ENCODE measurements around the gene PIK3CD.
"Not testable (repeated sequence)": the region's sequence is repeated elsewhere in the genome, so short reads cannot be mapped to it uniquely, and the experiment has no call there.

Gene PIK3CD

DNA sequence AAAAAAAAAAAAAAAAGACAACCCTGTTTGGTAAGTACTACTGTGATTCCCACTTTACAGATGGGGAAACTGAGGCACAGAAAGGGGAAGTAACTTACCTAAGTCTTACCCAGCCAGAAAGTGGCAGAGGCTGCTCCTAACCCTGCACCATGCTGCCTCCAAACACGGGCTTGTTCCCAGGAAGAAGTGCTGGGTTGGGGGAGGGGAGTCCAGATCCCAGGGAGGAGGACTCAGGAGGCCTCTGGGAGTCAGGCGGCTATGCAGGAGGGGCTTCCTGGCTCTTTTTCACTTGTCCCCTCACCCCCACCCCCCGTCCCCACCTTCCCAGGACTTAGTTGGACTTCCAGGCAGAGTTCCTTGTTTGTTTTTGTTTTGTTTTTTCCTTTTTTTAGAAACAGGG lies 23.9 kb downstream of the PIK3CD start:
- peaks cover 5% of the 10 kb centered on the region; the same call in 1 of the 2 replicates for H3K36me3 ChIP-seq (ENCODE audit: insufficient read depth, low read length)

DNA sequence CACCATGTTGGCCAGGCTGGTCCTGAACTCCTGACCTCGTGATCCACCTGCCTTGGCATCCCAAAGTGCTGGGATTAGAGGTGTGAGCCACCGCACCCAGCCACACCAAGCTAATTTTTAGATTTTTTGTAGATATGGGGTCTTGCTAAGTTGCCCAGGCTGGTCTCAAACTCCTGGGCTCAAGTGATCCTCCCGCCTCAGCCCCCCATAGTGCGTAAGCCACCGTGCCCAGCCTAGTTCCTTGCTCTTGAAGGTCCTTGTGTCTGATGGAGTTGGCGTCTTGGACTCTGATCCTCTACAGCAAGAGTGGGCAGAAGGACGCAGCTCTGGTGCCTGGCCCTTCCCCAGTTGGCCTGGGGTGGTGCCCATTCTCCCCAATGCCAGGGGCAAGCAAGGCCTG lies 24.6 kb downstream of the PIK3CD start:
- not testable (repeated sequence) for H3K36me3 ChIP-seq (ENCODE audit: insufficient read depth, low read length); H3K9me2 ChIP-seq (ENCODE audit: low read depth, low read length); H4K20me1 ChIP-seq (ENCODE audit: insufficient read depth, low read length); H3K27ac ChIP-seq (ENCODE audit: low read depth, low read length, poor library complexity, severe bottlenecking); H3K4me3 ChIP-seq (ENCODE audit: low read depth, low read length, poor library complexity, severe bottlenecking); H3K4me2 ChIP-seq (ENCODE audit: low read length); H3K27me3 ChIP-seq (ENCODE audit: insufficient read depth, low read length); H3K9me3 ChIP-seq (ENCODE audit: low read length); H2AFZ ChIP-seq (ENCODE audit: low read length); H3K9ac ChIP-seq (ENCODE audit: low read length); H3K79me2 ChIP-seq (ENCODE audit: insufficient read depth, low read length); H3F3A ChIP-seq (ENCODE audit: insufficient read depth, low read length)
- H3K4me1 ChIP-seq (ENCODE audit: insufficient read depth, low read length, severe bottlenecking), result peaks cover 17% of the 10 kb centered on the region

More for the DNA sequence above, 23.9 kb downstream of the PIK3CD start:
- Histone ChIP-seq H3K27me3 (ENCODE audit: insufficient read depth, low read length) (no peaks in the 10 kb centered on the region), H3K4me1 (ENCODE audit: insufficient read depth, low read length, severe bottlenecking) (peaks cover 10% of the 10 kb centered on the region), H3K9me2 (ENCODE audit: low read depth, low read length) (no peaks in the 10 kb centered on the region), H3K9me3 (ENCODE audit: low read length) (no peaks in the 10 kb centered on the region), H3K4me3 (ENCODE audit: low read depth, low read length, poor library complexity, severe bottlenecking) (no peak overlapping the region), H3K4me2 (ENCODE audit: low read length) (no peak overlapping the region), H3K27ac (ENCODE audit: low read depth, low read length, poor library complexity, severe bottlenecking) (no peak overlapping the region), H4K20me1 (ENCODE audit: insufficient read depth, low read length) (no peaks in the 10 kb centered on the region), H3K79me2 (ENCODE audit: insufficient read depth, low read length) (no peaks in the 10 kb centered on the region), H2AFZ (ENCODE audit: low read length) (no peak overlapping the region), H3K9ac (ENCODE audit: low read length) (no peak overlapping the region), H3F3A (ENCODE audit: insufficient read depth, low read length) (no peaks in the 10 kb centered on the region)
- TF ChIP-seq EZH2 (IDR thresholded peaks at IDR 0.05; ENCODE audit: borderline replicate concordance, low read length) (no peak), CTCF (IDR thresholded peaks at IDR 0.05; ENCODE audit: low read length) (no peak)

- no peak overlapping the region for H3K4me2 ChIP-seq (ENCODE audit: low read length)
- no peak overlapping the region for H3K4me3 ChIP-seq (ENCODE audit: low read depth, low read length, poor library complexity, severe bottlenecking)
- H4K20me1 ChIP-seq (ENCODE audit: insufficient read depth, low read length), result no peaks in the 10 kb centered on the region
- H3K4me1 ChIP-seq (ENCODE audit: insufficient read depth, low read length, severe bottlenecking), result peaks cover 25% of the 10 kb centered on the region
- no peak overlapping the region for H3K9ac ChIP-seq (ENCODE audit: low read length)
- no peaks in the 10 kb centered on the region for H3K36me3 ChIP-seq (ENCODE audit: insufficient read depth, low read length)
- no peaks in the 10 kb centered on the region for H3K79me2 ChIP-seq (ENCODE audit: insufficient read depth, low read length)
- no peak for TF ChIP-seq CTCF (IDR thresholded peaks at IDR 0.05; ENCODE audit: low read length)
- no peak for TF ChIP-seq EZH2 (IDR thresholded peaks at IDR 0.05; ENCODE audit: borderline replicate concordance, low read length)
- H3K27me3 ChIP-seq (ENCODE audit: insufficient read depth, low read length), result no peaks in the 10 kb centered on the region
- no peaks in the 10 kb centered on the region for H3F3A ChIP-seq (ENCODE audit: insufficient read depth, low read length)
- H3K27ac ChIP-seq (ENCODE audit: low read depth, low read length, poor library complexity, severe bottlenecking), result peak overlapping the region; percentile 37
- H3K9me2 ChIP-seq (ENCODE audit: low read depth, low read length), result no peaks in the 10 kb centered on the region
- H3K9me3 ChIP-seq (ENCODE audit: low read length), result no peaks in the 10 kb centered on the region
- no peak overlapping the region for H2AFZ ChIP-seq (ENCODE audit: low read length)
These were observed 25.4 kb downstream of the PIK3CD start for GRCh38 chr1:9676815-9677393.

GRCh38 chr1:9680091-9680490 lies 28.6 kb downstream of the PIK3CD start:
- Histone ChIP-seq H3K36me3 (ENCODE audit: insufficient read depth, low read length) (peaks cover 4% of the 10 kb centered on the region; the same call in 1 of the 2 replicates), H3K9ac (ENCODE audit: low read length) (no peak overlapping the region), H2AFZ (ENCODE audit: low read length) (no peak overlapping the region), H3K9me3 (ENCODE audit: low read length) (no peaks in the 10 kb centered on the region), H3K79me2 (ENCODE audit: insufficient read depth, low read length) (no peaks in the 10 kb centered on the region), H3K27ac (ENCODE audit: low read depth, low read length, poor library complexity, severe bottlenecking) (peak overlapping the region; percentile 87), H3K4me3 (ENCODE audit: low read depth, low read length, poor library complexity, severe bottlenecking) (no peak overlapping the region), H3K9me2 (ENCODE audit: low read depth, low read length) (no peaks in the 10 kb centered on the region), H3K27me3 (ENCODE audit: insufficient read depth, low read length) (no peaks in the 10 kb centered on the region), H4K20me1 (ENCODE audit: insufficient read depth, low read length) (no peaks in the 10 kb centered on the region), H3F3A (ENCODE audit: insufficient read depth, low read length) (no peaks in the 10 kb centered on the region), H3K4me2 (ENCODE audit: low read length) (no peak overlapping the region), H3K4me1 (ENCODE audit: insufficient read depth, low read length, severe bottlenecking) (peaks cover 35% of the 10 kb centered on the region)
- TF ChIP-seq CTCF (IDR thresholded peaks at IDR 0.05; ENCODE audit: low read length) (no peak), EZH2 (IDR thresholded peaks at IDR 0.05; ENCODE audit: borderline replicate concordance, low read length) (no peak)

Measured in OCI-LY1 (cell line).